GM19240 (cell line): Measurements from ENCODE around the gene KRT8.
A peak's percentile ranks its signal among the peaks of the same experiment; 100 is the strongest.
"Not testable (repeated sequence)": the region's sequence is repeated elsewhere in the genome, so short reads cannot be mapped to it uniquely, and the experiment has no call there.

Source experiments
- DNase-seq: peaks from one replicate; pipeline ENCODE4 v3.0.0; 2011; ENCODE audit warnings: low spot score; ENCODE audit not compliant: insufficient read length

The KRT8 gene

DNA sequence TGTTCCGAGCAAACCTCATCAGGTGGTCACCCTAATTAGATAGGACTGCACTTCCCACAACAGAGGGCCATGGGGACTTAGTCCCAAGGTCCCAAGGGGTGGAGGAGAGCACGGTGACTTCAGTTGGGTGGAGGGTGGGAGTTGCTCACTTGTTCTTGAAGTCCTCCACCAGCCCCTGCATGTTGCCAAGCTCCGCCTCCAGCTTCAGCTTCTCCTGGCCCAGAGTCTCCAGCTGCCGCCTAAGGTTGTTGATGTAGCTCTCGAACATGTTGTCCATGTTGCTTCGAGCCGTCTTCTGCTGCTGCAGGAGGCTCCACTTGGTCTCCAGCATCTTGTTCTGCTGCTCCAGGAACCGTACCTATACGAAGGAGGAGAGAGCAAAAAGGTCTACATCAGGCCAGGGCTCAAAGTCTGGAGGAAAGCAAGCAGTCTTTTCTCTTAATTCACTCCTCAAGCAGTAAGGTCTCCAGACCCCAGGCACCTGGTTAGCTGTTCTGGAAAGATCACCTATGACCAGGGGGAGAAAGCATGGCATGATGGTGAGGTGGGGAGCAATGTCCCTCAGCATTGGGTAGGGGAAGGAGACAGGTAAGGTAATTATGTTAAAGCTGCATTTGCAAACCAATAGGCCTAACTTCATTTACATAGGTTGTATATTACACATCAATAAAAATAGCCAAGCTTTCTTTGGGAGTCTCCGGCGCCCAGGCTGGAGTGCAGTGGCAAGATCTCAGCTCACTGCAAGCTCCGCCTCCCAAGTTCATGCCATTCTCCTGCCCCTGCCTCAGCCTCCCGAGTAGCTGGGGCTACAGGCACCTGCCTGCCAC lies 2.9 kb downstream of the KRT8 start:
- no peak for DNase-seq

GRCh38 chr12:52900896-52901714 lies 3.8 kb downstream of the KRT8 start:
- no peak for DNase-seq

- DNase-seq: no peak
These were observed 4.5 kb downstream of the KRT8 start for GRCh38 chr12:52900166-52900895.

DNA sequence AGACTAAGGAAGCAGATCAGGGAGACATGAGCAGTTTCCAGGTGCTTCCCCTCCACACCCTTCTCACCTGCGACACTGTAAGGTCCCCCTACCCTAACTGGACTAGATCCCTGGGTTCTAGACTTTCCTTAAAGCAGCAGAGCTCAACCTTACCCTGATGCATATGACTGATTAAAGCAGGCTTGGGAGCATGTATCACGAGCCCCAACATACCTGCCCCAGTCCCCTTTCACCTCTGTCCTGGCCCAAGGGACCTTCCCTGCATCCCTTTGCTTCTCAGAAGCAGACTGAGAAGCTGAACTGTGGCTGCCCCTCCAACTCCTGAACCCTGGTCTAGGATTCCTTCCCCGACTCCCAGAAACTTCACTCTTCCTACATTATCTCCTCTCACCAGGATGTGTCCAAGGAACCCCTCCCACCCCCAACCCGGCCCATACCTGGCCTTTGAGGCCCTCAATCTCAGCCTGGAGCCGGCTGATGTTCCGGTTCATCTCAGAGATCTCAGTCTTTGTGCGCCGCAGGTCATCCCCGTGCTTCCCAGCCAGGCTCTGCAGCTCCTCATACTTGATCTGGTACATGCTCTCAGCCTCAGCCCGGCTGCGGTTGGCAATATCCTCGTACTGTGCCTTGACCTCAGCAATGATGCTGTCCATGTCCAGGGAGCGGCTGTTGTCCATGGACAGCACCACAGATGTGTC lies 5.4 kb downstream of the KRT8 start:
- DNase-seq: no peak

DNA sequence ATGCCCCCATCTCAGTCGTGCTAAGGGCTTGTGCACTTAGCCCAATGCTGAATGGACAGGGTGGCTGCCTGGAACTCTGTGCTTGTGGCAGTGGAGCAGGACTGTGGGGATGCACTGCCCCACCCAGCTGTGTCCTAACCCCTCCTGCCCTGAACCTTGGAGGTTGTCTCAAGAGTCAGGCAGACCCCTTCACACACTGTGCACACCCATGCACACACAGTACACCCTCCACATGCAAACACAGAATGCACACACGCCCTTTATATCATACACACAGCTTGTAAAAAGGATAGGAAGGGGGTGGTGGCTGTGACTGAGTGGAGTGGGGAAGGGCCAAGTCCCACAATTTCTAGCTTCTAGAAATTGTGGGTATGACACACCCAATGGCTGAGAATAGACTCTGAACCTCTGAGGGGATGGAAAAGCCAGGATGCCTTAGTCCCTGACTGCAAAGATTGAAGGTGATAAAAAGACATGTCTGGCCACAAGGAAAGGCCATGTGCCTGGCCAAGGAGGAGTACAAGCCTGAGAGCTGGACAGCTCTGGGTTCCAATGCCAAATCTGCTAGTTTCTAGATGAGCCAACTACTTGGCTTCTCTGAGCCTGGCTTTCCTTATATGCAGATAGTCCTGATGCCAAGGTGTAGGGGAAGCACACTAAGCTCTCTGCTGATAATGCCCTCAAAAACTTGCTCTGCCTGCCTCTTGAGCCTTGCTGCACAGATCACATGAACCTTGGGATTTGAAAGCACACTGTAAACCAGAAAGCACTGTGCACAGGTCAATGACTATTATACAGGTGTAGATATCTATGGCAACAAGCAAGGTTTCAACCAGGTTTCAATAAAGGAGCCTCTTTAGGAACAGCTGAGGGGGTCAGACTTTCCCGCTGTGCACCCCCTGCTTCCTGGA lies 8.4 kb downstream of the KRT8 start:
- no peak for DNase-seq

- no peak for DNase-seq
These were observed 9.1 kb downstream of the KRT8 start for GRCh38 chr12:52895726-52896189.

GRCh38 chr12:52892974-52893373 lies 11.9 kb downstream of the KRT8 start:
- DNase-seq: no peak

- DNase-seq: no peak
These were observed 12.5 kb downstream of the KRT8 start for GRCh38 chr12:52892207-52892852.

- DNase-seq: no peak
These were observed 13.8 kb downstream of the KRT8 start for GRCh38 chr12:52891044-52891443.

DNA sequence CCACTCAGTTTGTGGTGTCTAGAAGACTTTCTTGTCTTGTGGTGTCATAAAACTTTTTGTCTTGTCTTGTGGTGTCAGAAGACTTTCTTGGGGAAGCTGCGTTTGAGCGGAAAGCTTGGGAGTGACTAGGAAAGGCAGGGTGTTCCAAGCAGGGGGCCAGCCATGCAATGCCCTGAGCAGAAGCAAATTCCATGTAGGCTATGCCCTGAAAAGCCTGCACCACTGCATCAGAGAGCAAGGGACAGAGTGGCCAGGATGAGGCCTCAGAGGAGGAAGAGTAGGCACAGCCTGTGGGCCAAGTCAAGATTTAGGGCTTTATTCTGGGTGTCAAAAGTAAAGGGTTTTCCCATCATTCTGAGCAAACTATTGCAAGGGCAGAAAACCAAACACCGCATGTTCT lies 14.5 kb downstream of the KRT8 start:
- no peak for DNase-seq

DNA sequence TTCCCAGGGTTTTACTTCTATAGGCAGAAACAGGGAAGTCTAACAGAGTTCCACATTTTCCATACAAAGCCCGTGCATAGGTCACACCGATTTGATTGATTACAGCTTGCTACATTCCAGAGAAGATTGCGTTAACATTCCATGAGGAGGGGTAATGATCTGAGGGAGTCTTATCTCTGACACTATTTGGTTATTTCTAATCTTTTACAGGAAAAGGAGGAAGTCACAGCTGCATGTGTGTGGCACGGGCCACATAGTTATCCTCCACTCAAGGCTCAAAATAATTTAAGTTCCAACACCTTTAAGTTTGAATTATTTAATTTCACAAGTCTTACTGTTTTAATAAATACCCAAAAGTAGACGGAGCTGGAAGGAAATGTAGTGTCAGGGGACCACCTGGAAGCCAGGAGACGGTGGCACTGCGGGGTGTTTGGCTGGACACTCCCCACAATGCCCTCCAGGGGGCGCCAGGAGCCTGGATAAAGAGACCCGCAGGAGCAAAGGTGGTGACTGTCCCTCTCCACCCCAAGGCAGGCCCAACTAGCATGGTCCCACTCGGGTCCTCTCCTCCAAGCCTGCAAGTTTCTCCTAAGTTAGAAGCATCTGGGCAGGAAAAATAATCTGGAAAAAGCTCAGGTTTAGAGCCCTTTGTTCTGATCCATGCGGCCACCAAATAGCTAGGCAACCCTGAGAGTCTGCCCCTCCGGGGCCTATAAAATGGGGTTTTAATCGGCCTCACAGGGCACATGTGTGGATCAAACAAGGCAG lies 20.2 kb downstream of the KRT8 start:
- peak; percentile 87 for DNase-seq

GRCh38 chr12:52880499-52880898 lies 24.4 kb downstream of the KRT8 start:
- not testable (repeated sequence) for DNase-seq

- no peak for DNase-seq
These were observed 25.2 kb downstream of the KRT8 start for GRCh38 chr12:52879394-52880351.

DNA sequence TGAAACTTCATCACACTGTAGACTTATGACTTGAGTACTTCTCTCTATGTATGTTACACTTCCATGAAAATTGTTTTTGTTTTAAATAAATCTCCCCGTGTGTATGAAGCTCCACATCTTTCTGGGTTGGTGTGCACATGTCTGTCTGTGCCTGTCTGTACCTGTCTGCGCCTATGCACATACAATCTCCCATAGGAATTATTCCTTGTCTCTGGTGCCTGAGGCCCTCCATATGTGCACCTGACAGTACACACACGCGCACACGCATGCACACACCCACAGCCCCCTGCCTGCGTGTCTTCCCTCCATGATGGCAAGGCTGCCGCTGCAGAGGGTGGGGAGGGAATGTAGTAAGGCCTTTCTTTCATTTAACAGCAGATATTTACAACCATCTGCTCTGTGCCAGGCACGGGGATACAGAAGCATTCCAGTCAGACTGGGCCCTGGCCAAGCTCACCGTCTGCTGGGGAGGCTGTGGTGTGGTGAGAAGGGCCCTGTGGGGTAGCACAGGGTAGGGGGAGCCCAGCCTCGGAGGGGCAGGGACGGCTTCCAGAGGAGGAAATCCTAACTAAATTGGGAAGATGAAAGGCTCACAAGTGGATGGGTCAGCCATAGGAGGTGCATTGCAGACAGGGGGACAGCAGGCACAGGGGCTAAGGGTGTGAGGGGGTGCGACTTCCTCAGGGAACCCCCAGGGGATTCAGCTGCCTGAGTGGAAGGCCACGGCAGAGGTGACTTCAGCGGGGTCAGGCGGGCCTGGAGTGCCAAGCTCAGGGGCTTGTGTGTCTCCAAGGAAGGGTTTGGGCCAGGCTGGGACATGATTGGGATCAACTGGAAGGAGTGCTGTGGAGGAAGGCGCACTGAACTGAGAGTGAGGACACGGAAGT lies 26.1 kb downstream of the KRT8 start:
- DNase-seq: no peak

DNA sequence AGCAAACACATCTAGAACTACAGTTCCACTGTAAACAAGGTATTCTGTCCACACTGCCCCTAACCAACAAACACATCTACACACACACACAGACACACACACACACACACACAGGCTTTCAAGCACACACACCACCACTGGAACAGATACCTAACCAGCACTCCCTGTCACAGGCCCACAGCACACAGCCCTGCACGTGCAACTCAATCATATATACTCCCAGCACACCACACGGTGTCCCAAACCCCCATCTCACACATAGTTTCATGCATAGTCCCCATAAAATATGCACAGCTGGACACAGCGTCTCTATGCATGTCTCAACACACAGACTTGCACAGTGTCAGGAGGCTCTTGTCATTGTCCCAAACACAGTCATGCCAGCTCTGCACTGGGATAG lies 27.6 kb downstream of the KRT8 start:
- no peak for DNase-seq

GRCh38 chr12:52876372-52876771 lies 28.5 kb downstream of the KRT8 start:
- DNase-seq: no peak
